MM.1S (cell line): Measurements from ENCODE around the gene SH3PXD2A.

ENCODE experiments used
- CTCF ChIP-seq: fragments of 300-600 bp; sonication (generic); IDR thresholded peaks from 2 replicates; pipeline ENCODE4 v1.5.1; 2016; ENCODE audit warnings: antibody characterized with exemption, low read length, mixed read lengths
- EZH2 ChIP-seq: fragments of 300-600 bp; sonication (generic); optimal IDR thresholded peaks from 2 replicates; pipeline ENCODE3; 2017; ENCODE audit warnings: low read depth, mild to moderate bottlenecking, antibody characterized with exemption, low read length, mixed read lengths
- EZH2phosphoT487 ChIP-seq: fragments of 300-600 bp; sonication (generic); IDR thresholded peaks from 2 replicates; pipeline ENCODE4 v1.6.1; 2018; ENCODE audit warnings: antibody characterized with exemption, low read length

GRCh38 chr10:103837370-103838069, 17.9 kb downstream of the SH3PXD2A start:
- no peak for TF ChIP-seq CTCF
- no peak for TF ChIP-seq EZH2
- TF ChIP-seq EZH2phosphoT487: no peak
